ENCODE results near the gene PISD.

The PISD gene

DNA sequence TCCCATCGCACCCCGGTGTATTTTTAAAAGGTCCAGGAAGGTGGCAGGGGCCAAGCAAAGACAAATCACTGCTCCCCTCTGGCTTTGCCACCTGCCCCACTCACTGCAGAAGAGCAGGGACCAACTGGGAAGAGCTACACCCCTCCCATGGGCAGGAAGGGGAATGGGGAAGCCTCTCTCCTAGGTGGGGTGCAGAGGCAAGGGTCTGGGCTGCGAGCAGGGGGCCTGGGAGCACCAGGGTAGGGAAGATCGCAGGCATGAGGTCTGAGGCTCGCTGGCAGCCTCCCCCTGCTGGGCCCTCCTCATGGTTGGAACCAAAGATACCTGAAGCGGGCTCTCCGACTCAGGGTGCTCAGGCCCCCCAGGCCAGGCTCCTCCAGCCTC, 36.8 kb downstream of the PISD start:
- no peak for DNase-seq

DNA sequence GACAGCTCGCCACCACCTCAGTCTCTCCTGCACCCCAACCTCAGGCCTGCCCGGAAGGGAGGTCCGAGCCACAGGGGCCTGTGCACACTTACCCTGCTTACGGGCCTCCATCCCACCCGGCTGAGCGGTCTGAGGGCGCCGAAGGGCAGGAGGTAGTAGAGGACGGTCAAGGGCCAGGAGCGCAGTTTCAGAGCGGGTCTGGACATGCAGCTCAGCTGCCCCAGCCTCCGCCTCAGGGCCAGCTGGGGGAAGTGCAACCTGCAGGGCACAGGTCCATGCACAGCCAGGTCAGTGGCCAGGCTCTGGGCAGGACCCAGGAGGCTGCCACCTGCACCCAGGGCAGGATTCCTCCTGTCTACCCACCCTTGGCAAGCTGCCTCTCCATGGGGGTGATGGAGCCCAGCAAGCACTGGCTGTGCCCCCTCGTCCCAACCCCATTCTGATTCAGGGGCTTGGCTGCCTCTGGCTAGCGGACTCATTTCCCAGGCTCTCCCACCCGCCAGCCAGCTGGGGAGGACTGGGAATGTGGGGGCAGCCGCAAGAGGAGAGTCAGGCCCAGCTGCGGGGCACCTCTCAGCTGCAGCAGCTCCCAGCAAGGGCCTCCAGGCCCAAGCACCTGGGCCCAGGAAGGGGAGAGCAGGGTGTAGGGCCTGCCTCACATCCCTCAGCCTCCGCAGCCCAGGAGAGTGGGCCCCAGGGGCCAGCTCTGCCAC, 38.3 kb downstream of the PISD start:
- no peak for DNase-seq

DNA sequence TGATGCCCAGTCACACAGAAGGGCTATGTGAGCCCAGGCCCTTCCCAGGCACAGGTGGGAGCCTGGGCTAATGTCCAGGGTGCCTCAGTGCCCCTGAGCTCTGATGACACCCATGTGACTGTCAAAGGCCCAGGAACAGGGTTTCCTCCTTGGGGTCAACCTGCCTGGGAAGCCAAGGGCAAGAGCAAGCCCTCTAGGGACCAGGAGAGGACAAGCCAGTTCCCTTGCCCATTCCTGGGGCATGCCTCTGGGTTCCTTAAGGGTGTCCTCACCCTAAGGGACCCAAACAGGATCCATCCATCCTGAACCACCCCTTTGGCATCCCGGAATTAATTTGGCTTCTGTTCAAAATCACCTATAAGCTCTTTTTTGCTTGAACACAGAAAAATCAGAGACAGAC, 39.0 kb downstream of the PISD start:
- DNase-seq, result no peak

DNA sequence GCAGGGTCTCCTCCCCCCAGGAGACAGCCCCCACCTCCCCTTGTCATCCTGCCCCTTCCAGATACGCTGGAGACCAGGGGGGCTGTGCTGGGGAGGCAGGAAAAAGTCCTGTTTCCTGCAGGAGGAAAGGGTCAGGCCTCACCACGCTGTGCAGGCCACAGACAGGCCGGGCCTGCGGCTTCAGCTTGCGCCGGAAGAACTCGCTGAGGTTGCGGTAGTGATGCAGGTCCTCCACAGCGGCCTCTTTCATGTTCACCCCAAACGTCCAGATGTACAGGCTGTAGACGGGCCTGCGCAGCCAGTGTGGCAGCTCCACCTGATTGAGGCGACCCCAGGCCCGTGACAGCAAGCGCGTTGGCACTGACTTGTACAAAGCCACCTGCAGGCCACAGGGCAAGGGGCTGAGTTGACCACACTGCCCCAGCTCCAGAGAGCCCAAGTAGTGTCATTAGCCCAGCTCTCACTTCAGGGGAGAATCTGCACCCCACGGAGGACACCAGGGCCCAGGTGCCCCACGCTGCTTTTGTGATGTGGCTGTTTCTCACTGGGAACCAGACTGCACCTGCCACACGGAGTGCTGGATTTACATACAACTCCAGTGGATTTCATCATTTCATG, 40.4 kb downstream of the PISD start:
- no peak for DNase-seq

DNA sequence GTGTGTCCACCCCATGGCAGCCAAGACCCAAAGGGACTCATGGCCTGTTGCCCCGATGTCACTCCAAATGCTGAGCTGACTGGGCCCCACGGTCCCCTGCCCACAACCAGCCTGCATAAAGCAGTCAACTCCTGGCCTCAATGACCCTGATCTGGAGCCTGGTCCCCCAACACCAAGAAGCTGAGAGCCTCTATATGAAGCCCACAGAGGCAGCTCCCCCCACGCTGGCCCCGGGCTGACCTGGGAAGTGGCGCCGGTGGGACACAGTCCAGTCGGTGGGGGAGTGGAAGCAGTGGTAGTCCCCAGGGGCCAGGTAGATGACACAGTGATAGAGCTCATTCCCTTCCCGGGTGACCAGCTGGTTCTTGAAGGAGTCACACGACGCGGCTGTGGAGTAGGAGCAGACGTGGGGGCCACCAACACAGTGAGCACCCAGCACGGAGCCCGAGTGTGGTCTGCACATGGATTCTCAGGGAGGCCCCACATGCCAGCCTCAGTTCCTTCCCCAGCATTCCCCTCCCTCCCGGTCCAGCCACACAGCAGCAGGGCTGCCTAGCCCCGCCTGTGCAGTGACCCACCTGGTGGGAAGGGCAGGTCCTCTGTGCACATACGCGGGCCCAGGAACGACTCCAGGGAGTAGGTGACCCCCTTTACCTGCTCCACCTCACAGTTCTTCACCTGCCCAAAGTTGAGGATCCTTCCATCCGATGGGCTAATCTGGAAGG, 41.1 kb downstream of the PISD start:
- DNase-seq, result no peak

DNA sequence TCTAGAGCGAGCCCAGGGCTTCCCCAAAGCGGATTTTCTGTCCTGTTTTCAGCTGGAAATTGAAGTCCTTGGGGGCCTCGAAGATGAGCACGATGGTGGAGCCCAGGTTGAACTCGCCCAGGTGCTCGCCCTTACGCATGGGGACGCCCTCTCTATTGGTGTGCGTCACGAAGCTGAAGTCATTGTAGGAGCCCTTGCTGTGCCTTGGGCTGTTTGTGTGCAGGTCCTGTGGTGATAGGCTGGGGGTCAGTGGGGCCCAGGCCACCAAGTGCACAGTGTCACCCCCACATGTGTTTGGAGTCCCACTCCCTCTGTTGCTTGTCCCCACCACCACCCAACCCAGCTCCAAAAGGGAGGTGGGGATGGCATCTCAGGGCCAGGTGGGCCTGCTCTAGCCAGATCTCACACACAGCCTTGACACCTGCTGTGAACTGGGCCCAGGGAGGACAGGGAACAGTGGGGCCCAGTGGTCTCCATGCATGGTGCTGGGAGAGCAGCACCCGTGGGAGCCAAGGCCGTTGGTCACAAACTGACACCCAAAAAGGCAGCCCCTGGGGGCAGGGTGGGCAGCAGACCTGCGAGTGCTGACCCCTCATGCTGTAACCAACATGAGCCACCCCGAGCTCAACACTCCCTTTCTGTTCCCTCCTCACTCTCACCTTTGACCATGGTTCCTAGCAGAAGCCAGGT, 42.3 kb downstream of the PISD start:
- no peak for DNase-seq

DNA sequence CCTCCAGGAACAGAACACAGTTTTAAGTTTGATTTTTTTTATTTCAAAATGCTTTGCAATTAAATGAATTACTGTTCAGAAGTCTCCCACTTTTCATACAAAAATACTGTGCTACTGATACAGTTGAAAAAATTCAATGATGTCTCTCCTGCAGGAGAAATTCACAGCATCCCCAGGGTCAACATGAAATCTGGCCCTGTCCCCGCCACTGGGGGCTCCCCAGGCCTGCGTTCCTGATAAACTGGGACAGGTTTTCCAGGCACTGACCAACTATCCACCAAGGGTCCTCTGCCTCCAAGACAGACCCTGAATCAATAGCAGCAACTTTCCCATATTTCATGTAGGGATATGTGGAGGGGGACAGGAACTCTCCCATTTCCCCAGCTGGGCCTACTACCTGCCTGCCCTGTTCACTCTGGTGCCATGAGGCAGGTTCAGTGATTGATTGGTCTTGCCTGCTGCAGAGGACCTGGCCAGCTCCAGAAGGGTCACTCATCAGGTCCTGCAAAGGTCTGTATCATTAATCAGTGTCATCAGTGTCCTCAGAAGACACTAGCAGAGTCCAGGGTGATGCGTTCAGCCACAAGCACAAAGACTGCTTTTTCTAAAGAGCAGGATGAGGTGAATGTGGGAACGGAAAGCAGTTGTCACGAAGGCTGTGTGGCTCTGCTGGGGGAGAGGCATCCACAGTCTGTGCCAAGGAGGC, 43.4 kb downstream of the PISD start:
- no peak for DNase-seq

DNA sequence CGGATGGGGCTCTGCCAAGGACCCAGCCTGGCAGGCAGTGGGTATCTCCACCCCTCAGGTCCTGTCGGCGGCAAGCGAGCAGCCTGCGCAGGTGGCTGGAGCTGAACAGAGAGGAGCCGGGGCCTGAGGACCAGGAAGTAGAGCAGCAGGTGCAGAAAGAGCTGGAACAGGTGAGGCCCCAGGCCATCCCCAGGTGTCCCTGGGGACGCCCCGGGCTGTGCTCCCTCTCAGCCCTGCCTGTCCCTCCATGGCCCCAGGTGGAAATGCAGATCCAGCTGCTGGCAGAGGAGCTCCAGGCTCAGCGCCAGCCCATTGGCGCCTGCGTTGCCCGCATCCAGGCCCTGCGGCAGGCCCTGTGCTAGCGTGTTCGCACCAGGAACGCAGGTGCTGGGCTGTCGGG, 44.0 kb downstream of the PISD start:
- DNase-seq, result no peak

DNA sequence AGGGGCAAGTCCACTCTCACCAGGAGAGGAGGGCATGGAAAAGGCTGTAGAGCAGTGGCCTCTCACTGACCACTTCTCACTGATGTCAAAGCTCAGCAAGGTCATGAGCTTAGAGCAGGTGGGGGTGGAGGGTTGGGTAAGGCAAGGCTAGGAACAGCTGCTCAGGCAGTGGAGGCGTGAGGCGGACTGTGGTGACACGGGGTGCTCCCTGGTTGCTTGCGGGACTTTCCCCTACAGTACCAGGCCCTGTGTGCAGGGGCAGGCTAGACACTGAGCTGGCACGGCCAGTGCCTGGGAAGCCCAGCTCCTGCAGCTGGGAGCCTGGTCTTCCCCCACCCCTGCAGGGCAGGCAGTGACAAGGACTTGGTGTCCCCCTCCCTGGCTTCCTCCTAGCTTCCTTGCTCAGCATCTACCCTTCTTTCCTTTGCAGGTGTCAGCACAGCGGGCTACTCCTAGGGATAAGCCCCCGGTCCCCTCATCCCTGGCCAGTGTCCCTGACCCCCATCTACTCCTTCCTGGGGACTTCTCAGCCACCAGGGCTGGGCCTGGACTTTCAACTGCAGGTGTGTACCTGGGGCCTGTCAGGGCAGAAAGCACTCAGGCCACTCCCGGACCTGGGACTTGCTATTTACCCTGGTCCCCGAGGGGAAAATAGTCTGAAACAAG, 45.6 kb downstream of the PISD start:
- no peak for DNase-seq

DNA sequence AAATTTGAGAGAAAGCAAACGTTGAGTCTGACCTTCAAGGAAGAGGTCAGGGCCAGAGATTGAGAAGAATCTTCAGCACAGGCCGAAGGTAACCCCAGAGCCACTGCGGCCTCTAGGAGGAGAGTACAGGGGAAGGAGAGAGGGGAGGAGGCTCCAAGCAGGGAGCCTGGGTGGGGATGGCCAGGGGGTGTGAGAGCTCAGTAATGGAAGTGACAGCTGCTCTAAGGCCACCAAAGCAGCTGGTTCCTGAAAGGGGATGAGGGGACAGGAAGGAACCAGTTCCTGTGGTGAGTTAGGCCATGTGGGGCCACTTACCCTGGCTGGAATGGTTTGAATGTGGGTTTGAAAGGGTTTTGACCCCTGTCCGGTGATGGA, 46.1 kb downstream of the PISD start:
- no peak for DNase-seq

DNA sequence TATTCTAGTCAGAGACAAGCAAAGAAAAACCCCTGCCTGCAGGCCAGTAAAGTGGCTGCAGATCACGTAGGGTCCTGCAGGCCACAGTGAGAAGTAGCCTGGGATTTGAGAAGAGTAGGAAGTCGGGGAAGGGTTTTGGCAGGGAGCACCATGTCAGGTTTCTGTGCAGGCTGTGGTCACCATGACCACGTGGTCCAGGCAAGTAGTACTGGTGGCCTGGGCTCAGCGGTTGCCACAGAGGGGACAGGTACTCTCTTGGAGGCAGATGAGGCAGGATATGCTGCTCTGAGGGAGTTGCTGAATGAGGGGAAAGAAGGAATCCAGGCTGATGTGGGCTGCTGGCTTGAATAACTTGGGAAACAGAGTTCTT, 46.5 kb downstream of the PISD start:
- DNase-seq, result no peak

DNA sequence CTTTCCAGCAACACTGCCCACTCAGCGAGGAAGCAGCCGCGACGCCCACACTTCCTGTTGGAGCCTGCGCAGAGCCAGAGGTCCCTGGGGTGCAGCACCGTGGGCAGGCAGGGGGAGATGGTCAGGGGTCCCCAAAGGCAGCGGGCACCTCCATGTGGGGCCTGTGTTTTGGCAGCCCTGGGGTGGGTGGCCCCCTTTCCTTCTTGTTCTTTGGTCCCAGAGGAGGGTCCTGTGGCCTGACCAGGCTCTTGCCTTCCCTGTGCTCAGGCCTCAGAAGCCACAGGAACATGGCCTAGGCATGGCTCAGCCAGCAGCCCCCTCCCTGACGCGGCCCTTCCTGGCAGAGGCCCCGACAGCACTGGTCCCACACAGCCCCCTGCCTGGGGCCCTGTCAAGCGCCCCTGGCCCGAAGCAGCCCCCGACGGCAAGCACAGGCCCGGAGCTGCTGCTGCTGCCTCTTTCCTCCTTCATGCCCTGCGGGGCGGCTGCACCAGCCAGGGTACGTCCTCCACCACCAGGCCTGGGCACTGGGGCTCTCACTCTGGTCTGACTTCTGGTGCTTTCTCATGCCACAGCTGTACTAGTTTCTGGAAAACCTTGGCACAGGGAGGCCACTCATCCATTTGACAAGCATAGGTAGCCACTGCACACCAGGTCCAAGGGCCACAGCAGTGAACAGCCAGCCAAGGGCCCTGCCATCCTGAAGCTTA, 47.1 kb downstream of the PISD start:
- no peak for DNase-seq

DNA sequence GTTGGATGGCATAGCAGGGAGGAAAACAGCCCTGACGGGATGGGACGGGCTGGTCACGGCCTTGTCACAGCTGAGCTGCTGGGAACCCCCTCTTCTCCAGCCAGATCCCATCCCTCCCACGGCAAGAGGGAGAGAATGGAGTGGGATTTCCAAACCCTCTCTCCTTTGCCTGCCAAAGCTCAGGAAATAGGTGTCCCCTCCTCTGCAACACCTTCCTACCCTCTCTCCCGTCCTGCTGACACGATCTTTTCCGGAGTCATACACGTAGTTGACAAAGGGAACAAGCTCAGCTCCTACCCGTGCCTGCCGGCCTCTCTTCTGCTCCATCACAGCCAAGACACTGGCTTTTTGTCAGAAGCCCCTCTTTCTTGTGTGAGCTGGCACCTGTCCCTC, 48.1 kb downstream of the PISD start:
- DNase-seq, result no peak

DNA sequence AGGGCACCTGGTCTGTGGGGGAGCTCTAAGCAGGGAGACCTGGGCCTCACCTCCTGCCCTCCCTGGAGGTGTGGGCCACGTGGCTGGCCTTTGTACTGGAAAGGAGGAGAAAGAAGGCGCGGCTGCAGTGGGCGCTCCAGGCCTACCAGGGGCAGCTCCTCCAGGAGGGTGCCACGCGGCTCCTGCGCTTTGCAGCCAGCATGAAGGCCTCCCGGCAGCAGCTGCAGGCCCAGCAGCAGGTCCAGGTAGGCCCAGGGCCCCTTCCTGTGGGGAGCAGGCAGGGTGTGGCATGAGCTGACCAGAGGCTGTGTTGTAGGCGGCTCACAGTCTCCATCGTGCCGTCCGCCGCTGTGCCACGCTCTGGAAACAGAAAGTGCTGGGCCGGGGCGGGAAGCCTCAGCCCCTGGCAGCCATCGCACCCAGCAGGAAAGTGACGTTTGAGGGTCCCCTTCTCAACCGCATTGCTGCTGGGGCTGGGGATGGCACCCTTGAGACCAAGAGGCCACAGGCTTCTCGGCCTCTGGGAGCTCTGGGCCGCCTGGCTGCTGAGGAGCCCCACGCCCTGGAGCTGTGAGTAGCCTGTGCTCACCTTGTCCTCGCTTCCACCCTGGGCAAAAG, 48.6 kb downstream of the PISD start:
- no peak for DNase-seq

DNA sequence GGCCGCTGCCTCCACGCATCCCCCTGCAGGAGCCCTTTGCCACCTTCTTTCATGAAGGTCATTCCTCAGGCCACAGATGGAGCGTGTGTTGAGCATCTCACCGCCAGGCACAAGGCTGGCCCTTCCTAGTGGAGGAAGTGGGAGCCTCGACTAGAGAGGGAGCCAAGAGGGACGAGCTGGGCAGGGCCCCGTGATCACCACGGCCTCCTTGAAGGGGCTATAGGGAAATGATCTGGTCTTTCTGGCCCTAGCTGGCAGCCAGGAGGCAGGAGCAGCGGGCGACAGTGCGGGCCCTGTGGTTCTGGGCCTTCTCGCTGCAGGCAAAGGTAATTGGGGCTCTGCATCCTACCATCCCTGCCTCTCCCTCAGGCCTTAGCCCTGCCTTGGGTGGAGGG, 49.1 kb downstream of the PISD start:
- DNase-seq, result no peak

DNA sequence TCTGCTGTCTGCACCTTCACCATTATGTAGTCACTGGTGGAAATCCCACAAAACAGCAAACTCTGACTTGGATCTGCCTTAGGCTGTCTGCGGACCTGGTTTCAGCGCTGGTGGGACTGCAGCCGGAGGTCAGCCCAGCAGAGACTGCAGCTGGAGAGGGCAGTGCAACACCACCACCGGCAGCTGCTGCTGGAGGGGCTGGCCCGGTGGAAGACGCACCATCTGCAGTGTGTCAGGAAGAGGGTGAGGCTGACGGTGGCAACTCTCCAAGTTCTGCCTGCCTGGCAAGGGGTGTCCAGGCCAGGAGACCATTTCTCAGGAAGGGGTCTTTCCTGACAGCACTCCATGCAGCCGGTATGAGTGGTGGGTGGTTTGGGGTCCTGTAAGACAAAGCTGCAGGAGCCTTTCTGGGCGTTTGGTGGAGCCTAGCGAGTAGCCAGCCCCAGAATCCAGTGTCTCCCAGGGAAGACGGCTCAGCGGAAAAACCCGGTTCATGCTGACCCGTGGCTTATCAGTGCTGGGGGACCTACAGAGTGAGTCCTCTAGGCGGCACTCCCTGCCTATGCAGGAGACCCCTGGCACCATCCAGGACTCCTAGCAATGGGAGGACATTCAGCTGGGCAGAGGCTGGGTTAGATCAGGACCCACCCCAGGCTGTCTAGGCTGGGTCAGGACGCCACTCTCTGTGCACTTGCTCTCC, 50.8 kb downstream of the PISD start:
- no peak for DNase-seq

DNA sequence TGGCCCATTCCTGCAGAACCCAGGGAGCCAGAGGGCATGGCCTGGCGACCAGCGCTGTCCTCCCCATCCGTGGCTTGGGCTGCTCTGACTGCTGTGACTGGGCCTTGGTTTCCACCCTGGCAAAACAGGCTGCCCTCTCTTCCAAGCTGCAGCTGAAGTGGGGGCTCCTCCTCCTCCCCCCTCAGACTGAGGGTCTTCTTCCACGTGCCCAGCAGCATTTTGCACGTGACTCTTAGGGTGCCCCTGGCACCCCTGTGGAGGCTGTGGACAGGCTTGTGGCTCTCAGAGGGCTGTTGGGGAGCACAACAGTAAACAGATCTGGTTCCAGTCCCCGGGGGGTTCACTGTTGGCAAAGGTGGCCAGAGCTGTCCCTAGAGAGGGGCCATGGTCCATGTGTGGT, 51.4 kb downstream of the PISD start:
- no peak for DNase-seq

DNA sequence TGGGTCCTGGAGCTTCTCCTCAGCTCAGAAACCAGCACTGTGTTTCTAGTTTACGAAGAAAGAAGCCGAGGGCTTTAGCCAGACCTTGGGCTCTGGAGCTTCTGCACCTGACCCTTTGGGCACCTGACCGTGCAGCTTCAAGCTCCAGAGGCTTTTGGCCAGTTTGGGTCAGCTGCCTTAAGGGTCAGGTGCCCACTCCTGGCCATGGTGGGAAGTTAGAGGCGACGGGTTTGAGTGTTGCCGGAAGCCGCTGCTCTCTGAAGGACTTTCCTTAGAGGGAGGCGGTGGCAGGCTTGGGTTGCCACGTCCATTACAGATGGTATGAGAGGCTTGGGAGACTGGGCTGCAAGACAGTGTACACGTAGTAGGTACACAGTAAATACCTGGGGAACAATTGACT, 52.3 kb downstream of the PISD start:
- DNase-seq, result no peak

DNA sequence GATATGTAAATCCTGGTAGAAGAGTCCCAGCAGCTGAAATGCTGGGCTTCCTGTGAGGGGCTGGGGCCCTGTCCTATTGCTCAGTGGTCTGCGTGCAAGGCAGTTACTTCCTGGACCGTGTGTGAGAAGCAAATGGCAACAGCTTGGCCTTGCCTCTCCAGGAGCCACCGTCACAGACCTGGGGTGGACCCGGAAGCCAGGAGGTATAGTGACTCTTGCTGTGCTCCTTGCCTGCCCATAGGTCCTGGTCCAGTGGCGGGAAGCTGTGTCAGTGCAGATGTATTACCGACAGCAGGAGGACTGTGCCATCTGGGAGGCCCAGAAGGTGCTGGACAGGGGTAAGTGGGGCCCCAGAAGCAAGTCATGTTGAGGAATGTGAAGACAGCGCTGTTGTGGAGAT, 54.3 kb downstream of the PISD start:
- no peak for DNase-seq

DNA sequence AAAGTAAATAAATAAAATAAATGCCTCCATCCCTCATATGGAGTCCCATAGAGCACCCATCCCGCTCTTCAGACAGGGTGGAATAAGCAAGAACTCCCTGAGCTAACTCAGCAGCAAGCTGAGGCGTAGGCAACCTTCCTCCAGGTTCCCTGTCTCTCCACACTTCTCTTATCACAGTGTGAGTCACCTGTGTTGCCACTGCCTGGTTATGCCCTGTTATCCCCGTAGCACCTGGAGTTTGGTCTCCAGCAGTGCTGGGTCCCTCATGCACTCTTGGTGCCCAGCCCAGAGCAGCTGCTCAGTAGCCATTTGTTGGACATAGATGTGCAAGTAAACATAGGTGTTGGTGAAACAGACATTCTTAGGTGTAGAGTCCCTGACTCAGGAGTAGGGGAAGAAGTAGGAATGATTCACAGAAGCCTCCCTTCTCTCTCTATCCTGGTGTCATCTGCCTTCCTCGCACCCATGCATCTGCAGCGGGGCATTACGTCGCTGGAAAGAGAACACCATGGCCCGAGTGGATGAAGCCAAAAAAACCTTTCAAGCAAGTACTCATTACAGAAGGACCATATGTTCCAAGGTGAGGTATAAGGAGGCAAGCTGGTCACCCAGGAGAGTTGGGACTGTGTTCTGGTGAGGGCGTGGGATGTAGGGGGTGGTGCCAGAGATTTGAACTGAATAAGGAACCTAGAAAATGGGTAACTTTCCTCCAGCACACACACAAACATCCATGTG, 56.0 kb downstream of the PISD start:
- no peak for DNase-seq

Measured in activated gamma-delta T cell treated with Interleukin-2 at 50 U/mL for 16 hours (primary cell).